ENCODE data around the gene MYL7.

Gene MYL7

DNA sequence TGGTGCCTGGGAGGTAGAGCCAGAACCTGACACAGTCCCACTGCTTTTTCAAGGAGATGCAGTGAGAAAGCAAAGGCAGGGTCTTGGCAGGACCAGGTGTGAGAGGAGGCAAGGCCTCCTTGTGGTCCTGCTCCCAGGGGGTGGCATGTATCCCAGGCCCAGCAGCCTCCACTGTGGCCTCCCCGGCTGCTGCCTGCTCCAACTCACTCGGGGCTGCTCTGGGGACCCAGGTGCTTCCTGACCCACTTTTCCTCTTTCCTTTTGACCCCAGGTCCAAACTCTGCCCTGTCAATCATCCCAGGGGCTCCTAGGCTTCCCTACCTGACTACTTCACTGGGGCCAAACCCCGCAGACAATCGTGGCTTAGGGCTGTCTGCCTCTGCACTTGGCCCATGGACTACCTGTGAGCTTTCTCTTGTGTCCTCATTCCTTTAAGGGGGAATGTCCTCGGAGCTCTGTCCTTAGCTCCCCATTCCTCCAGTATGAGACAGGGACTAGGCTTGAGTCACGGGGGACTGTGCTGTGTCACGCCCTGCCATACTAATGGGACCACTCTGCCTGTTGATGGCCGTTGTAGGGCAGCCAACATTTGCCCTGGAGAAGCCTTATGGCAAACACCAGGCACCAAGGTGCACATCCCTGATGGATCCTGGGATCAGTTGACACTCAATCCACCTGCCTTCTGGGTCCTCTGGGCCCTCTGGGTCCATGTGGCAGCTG lies 38.1 kb downstream of the MYL7 start:
- TF ChIP-seq, protein P1, sequence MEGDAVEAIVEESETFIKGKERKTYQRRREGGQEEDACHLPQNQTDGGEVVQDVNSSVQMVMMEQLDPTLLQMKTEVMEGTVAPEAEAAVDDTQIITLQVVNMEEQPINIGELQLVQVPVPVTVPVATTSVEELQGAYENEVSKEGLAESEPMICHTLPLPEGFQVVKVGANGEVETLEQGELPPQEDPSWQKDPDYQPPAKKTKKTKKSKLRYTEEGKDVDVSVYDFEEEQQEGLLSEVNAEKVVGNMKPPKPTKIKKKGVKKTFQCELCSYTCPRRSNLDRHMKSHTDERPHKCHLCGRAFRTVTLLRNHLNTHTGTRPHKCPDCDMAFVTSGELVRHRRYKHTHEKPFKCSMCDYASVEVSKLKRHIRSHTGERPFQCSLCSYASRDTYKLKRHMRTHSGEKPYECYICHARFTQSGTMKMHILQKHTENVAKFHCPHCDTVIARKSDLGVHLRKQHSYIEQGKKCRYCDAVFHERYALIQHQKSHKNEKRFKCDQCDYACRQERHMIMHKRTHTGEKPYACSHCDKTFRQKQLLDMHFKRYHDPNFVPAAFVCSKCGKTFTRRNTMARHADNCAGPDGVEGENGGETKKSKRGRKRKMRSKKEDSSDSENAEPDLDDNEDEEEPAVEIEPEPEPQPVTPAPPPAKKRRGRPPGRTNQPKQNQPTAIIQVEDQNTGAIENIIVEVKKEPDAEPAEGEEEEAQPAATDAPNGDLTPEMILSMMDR (IDR thresholded peaks at IDR 0.05; ENCODE audit: low read depth, low read length) = no peak
- no peak for TF ChIP-seq POLR2A (IDR thresholded peaks at IDR 0.05; ENCODE audit: extremely low read depth, insufficient read length)
- TF ChIP-seq, protein P2, sequence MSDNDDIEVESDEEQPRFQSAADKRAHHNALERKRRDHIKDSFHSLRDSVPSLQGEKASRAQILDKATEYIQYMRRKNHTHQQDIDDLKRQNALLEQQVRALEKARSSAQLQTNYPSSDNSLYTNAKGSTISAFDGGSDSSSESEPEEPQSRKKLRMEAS (IDR thresholded peaks at IDR 0.05; ENCODE audit: low read depth, low read length) = no peak
- TF ChIP-seq MYC (IDR thresholded peaks at IDR 0.05; ENCODE audit: low read depth, low read length) = no peak
- DNase-seq (ENCODE audit: low read depth) = no peak

DNA sequence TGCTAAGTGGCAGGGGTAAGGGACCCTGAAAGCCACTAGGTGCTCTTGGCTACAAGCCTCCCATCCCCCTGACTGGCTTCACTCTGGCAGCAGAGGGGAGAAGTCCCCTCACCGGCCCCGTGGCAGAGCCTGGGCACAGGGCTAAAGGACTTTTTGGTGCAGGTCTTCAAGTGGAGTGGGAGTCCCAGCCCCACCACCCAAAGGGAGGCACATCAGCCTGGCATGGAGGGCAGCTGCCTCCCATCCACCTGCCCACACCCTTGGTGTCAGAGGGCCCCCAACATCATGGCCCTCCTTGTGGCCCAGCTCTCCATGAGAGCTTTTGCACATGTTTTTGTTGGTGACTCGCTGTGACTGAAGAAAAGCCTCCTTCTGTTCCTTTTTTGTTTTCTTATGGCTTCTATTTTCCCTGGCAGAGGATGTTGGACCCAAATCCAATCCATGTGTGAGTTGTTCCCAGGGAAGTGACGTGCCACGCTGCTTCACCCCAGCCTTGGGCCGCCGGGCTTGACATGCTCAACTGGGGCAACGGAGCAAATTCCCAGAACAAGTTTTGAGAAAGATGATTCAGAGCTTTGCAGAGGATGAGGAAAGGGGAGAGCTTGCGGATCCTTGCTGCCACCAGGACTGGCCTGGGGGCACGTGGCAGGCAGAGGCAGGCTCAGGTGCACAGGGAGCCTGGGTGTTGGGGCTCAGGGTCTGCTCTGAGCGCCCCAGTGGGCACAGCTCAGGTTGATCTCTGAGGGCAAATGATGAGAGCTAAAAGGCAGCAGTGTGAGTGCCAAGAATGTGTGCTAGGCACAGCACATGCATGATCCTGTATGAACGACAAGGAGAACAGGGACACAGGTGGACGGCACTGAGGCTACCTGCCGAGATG lies 38.9 kb downstream of the MYL7 start:
- H3K4me3 ChIP-seq (ENCODE audit: low read depth, low read length) = no peak overlapping the region
- no peak for DNase-seq (ENCODE audit: low read depth)
- TF ChIP-seq MYC (IDR thresholded peaks at IDR 0.05; ENCODE audit: low read depth, low read length) = no peak
- TF ChIP-seq, protein P2 (IDR thresholded peaks at IDR 0.05; ENCODE audit: low read depth, low read length) = no peak
- no peak for TF ChIP-seq POLR2A (IDR thresholded peaks at IDR 0.05; ENCODE audit: extremely low read depth, insufficient read length)
- TF ChIP-seq, protein P1 (IDR thresholded peaks at IDR 0.05; ENCODE audit: low read depth, low read length) = no peak

More for the DNA sequence above, 38.1 kb downstream of the MYL7 start:
- no peak overlapping the region for H3K4me3 ChIP-seq (ENCODE audit: low read depth, low read length)

DNA sequence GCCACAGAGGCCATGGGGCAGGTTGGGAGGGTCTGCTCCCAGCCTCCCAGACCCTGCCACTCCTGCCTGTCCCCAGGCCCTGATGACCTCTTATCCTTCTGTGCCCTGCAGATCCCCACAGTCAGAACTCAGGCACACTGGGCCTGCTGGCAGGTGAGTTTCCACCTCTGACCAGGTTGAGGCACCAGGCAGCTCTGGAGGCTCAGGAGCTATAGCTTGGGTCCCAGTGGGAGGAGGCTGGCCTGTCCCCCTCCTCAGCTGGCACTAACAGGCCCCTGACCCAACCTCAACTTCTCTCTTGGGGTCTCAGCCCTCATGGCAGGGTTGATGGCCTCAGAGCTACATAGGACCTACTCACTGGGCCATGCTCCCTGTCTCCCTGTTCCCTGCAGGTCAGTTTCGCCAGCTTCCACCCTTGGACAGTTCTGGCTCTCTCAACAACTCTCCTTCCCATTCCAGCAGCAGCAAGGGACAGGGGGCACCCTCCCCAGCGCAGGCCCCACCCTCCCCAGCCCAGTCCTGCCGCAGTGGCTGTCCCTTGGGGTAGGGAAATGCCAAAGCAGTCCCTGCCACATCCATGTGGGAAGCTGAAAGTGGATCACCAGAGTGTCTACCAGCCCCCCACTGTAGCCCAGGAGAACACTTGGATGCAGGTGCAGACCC lies 39.7 kb downstream of the MYL7 start:
- H3K4me3 ChIP-seq (ENCODE audit: low read depth, low read length) = no peak overlapping the region
- TF ChIP-seq MYC (IDR thresholded peaks at IDR 0.05; ENCODE audit: low read depth, low read length) (no peak), POLR2A (IDR thresholded peaks at IDR 0.05; ENCODE audit: extremely low read depth, insufficient read length) (no peak)
- TF ChIP-seq, protein P1 (IDR thresholded peaks at IDR 0.05; ENCODE audit: low read depth, low read length) = no peak
- TF ChIP-seq, protein P2 (IDR thresholded peaks at IDR 0.05; ENCODE audit: low read depth, low read length) = no peak
- DNase-seq (ENCODE audit: low read depth) = no peak

DNA sequence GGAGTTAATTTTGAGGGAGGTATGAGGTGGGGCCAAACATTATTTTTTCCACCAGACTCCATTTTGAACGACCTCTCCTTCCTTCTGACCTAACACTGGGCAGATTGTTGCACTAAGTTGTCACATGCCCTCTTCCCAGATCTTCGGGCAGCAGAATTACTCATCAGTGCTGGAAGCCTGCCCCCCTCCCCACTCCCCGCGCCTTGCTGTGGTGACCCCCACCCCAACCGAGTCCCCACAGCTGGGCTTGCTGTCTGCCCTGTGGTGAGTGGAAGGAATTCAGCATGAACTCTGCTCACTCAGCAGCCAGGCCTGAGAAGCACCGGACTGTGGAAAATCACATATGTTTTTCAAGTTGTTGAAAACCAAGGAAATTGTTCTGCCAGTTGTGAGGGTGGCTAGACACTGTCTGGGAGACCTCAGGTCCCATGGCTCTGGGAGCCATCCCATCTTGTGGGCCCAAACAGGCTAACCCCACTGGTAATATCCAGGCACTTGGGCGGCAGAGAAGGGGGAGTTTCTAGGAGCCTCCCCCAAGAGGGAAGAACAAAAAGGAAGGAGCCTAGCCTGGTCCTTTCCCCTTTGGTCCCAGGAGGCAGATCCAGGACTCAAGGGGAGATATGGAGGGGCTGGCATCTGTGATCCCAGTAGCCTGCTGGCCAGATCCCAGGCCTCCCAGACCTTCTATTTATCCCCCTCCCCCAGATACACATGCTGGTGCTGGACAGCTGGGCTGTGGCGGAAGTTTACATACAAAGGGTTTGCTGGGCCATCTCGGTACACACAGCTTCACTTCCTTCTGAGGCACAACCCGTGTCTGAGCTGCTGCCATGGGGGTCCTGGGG lies 40.5 kb downstream of the MYL7 start:
- no peak overlapping the region for H3K4me3 ChIP-seq (ENCODE audit: low read depth, low read length)
- TF ChIP-seq, protein P2 (IDR thresholded peaks at IDR 0.05; ENCODE audit: low read depth, low read length) = no peak
- no peak for DNase-seq (ENCODE audit: low read depth)

DNA sequence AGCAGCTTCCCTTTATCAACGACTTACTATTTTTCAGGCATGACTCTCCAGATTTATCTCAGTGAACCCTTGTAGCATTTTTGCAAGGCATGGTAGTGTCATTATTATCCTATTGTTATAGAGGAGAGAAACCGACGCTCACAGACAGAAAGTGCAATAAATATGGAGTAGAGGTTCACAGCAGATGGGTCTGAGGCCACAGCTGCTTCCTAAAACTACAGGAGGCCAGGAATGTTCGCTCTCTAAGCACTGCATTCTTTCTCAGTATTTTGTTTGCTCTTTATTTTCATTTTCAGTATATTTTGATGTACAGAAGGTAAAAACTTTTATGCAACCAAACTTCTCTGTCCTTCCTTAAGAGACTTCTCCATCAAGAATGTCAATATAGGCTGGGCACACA lies 41.5 kb downstream of the MYL7 start:
- TF ChIP-seq, protein P1 (IDR thresholded peaks at IDR 0.05; ENCODE audit: low read depth, low read length) = no peak
- TF ChIP-seq, protein P2 (IDR thresholded peaks at IDR 0.05; ENCODE audit: low read depth, low read length) = no peak
- TF ChIP-seq MYC (IDR thresholded peaks at IDR 0.05; ENCODE audit: low read depth, low read length) (no peak), POLR2A (IDR thresholded peaks at IDR 0.05; ENCODE audit: extremely low read depth, insufficient read length) (no peak)
- no peak for DNase-seq (ENCODE audit: low read depth)
- no peak overlapping the region for H3K4me3 ChIP-seq (ENCODE audit: low read depth, low read length)
